Smooth muscle cell (in vitro differentiated cells): ENCODE measurements around the gene TCF19. TPM values are rescaled to one million over a fixed set of nuclear protein-coding genes. Genes with fewer than 3 reads are reported as not detected.
A peak's percentile ranks its signal among the peaks of the same experiment; 100 is the strongest.
"Not testable (repeated sequence)": the region's sequence is repeated elsewhere in the genome, so short reads cannot be mapped to it uniquely, and the experiment has no call there.

Experiments used
- DNase-seq: peaks from one replicate; lab custom pipeline; 2025; ENCODE audit not compliant: unreplicated experiment; lab: John Stamatoyannopoulos, UW
- H2AFZ ChIP-seq: fragments of 200-600 bp; sonication (generic); 2 replicates; pipeline ENCODE4 v1.6.0; 2016; ENCODE audit warnings: antibody characterized with exemption, low read depth, mild to moderate bottlenecking
- H3F3A ChIP-seq: fragments of 200-600 bp; sonication (generic); 2 replicates; pipeline ENCODE4 v1.6.0; 2017; ENCODE audit warnings: antibody characterized with exemption, low read depth
- H3K27ac ChIP-seq: fragments of 200-600 bp; sonication (generic); 2 replicates; pipeline ENCODE4 v1.5.1; 2016; ENCODE audit warnings: low read depth, mild to moderate bottlenecking
- H3K27me3 ChIP-seq: fragments of 200-600 bp; sonication (generic); 2 replicates; pipeline ENCODE4 v1.6.1; 2016; ENCODE audit warnings: low read depth, mild to moderate bottlenecking
- H3K36me3 ChIP-seq: fragments of 200-600 bp; sonication (generic); 2 replicates; pipeline ENCODE4 v1.5.1; 2016; ENCODE audit warnings: low read depth
- H3K4me1 ChIP-seq: fragments of 200-600 bp; sonication (generic); 2 replicates; pipeline ENCODE4 v1.5.1; 2016; ENCODE audit warnings: low read depth
- H3K4me2 ChIP-seq: fragments of 200-600 bp; sonication (generic); 2 replicates; pipeline ENCODE4 v1.6.0; 2016; ENCODE audit warnings: mild to moderate bottlenecking
- H3K4me3 ChIP-seq: fragments of 200-600 bp; sonication (generic); 2 replicates; pipeline ENCODE4 v1.5.1; 2016; ENCODE audit warnings: mild to moderate bottlenecking
- H3K79me2 ChIP-seq: fragments of 200-600 bp; sonication (generic); 2 replicates; pipeline ENCODE4 v1.6.0; 2016; ENCODE audit warnings: low read depth, mild to moderate bottlenecking
- H3K9ac ChIP-seq: fragments of 200-600 bp; sonication (generic); 2 replicates; pipeline ENCODE4 v1.6.0; 2016; ENCODE audit warnings: low read depth
- H3K9me3 ChIP-seq: fragments of 200-600 bp; sonication (generic); replicated peaks from 2 replicates; pipeline ENCODE4 v1.5.1; 2016; ENCODE audit warnings: low read depth
- H4K20me1 ChIP-seq: fragments of 200-600 bp; sonication (generic); 2 replicates; pipeline ENCODE4 v1.6.0; 2016; ENCODE audit warnings: low read depth
- WGBS: methylation state at CpG from one replicate; pipeline ENCODE4 v1.1.7; 2016; ENCODE audit warnings: low lambda C conversion rate; 5-methylcytosine and 5-hydroxymethylcytosine counted together
- polyA plus RNA-seq: library from polyadenylated mRNA; unstranded; fragments of >200 nt; fragmentation: Nextera tagmentation; extraction: Ambion mirVana; gene quantifications from 2 replicates; pipeline ENCODE4 v1.2.1, GENCODE V29; 2016
- total RNA-seq: library from RNA; depleted of rRNA; stranded (reverse); fragments of >200 nt; gene quantifications from 2 replicates; pipeline ENCODE4 v1.2.3, GENCODE V29; 2014
- TF ChIP-seq, protein P1 (sequence below): fragments of 200-600 bp; sonication (generic); IDR thresholded peaks from 2 replicates; pipeline ENCODE4 v1.5.1; 2017; ENCODE audit warnings: borderline replicate concordance, mild to moderate bottlenecking, antibody characterized with exemption; ENCODE audit not compliant: insufficient read depth, poor library complexity, severe bottlenecking

The TCF19 gene
- total and polyA plus RNA-seq, 2 experiments from 2014 or later, result 7.8 to 10.5 TPM

DNA sequence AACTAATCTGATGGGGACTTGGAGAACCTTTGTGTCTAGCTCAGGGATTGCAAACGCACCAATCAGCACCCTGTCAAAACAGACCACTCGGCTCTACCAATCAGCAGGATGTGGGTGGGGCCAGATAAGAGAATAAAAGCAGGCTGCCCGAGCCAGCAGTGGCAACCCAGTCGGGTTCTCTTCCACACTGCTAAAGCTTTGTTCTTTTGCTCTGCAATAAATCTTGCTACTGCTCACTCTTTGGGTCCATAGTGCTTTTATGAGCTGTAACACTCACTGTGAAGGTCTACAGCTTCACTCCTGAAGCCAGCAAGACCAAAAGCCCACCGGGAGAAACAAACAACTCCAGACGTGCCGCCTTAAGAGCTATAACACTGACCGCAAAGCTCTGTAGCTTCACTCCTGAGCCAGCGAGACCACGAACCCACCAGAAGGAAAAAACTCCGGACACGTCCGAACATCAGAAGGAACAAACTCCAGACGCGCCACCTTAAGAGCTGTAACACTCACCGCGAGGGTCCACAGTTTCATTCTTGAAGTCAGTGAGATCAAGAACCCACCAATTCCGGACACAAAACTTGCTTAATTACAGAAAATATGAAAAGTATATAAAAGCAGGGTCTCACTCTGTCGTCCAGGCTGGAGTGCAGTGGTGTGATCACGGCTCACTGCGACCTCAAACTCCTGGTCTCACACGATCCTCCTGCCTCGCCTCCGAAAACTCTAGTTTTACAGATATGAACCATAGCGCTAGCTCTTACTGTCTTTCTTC is 38.0 kb downstream of the TCF19 start:
- not testable (repeated sequence) for H3K9me3 ChIP-seq, H3K79me2 ChIP-seq, H4K20me1 ChIP-seq, H3K27me3 ChIP-seq, H3K27ac ChIP-seq, DNase-seq, H3K36me3 ChIP-seq, H3K9ac ChIP-seq, H3F3A ChIP-seq, H2AFZ ChIP-seq, H3K4me1 ChIP-seq
- Histone ChIP-seq H3K4me3 (peak overlapping the region; percentile 74), H3K4me2 (peak overlapping the region; percentile 94)
- WGBS, result 80% methylated on average over 25 of the region's 25 CpGs

DNA sequence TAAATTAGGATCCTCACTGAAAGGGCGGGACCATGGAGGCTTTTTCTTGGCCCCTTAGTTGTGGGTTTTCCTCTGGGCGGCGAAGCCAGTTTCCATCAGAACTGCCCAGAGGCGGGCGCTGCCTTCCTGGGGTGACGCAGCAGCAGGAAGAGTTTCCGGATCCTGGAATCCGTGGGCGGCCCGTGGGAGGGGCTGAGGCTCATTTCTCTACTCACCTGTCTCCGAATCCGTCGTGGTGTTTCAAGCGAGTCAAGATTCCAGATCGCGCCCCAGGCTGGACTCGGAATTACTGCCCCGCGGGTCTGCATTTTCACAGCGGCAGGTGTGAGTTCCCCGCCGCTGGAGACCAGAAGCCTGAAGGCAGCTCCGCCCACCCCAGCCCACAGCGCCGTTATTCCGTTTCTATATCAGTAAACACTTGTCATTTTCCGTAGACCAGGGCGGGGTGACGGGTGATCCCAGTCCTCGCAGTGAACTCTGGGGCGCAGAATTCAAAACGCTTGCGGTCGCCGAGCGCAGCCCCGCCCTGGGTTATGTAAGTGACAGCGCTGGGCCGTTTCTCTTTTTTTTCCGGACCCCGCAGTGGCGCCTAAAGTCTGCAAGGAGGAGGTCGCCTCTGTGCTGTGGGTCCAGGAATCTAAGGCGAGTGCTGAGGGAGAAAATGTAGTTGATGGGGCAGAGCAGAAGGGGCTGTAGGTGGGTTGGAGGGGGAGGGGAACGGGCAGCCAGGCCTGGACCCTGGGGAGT is 39.3 kb downstream of the TCF19 start:
- Histone ChIP-seq H3K27ac (peak overlapping the region; percentile 77), H3K4me2 (peak overlapping the region; percentile 94), H3K9ac (peak overlapping the region; percentile 82), H3K4me3 (peak overlapping the region; percentile 74), H3K4me1 (peaks cover 1% of the 10 kb centered on the region), H3K27me3 (no peaks in the 10 kb centered on the region), H4K20me1 (no peaks in the 10 kb centered on the region), H3K36me3 (no peaks in the 10 kb centered on the region), H3F3A (no peaks in the 10 kb centered on the region), H3K9me3 (no peaks in the 10 kb centered on the region), H2AFZ (peak overlapping the region; percentile 93), H3K79me2 (no peaks in the 10 kb centered on the region)
- peak; percentile 63 for DNase-seq
- TF ChIP-seq, protein P1, sequence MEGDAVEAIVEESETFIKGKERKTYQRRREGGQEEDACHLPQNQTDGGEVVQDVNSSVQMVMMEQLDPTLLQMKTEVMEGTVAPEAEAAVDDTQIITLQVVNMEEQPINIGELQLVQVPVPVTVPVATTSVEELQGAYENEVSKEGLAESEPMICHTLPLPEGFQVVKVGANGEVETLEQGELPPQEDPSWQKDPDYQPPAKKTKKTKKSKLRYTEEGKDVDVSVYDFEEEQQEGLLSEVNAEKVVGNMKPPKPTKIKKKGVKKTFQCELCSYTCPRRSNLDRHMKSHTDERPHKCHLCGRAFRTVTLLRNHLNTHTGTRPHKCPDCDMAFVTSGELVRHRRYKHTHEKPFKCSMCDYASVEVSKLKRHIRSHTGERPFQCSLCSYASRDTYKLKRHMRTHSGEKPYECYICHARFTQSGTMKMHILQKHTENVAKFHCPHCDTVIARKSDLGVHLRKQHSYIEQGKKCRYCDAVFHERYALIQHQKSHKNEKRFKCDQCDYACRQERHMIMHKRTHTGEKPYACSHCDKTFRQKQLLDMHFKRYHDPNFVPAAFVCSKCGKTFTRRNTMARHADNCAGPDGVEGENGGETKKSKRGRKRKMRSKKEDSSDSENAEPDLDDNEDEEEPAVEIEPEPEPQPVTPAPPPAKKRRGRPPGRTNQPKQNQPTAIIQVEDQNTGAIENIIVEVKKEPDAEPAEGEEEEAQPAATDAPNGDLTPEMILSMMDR, result no peak
- WGBS, result 2% methylated on average over 44 of the region's 45 CpGs

DNA sequence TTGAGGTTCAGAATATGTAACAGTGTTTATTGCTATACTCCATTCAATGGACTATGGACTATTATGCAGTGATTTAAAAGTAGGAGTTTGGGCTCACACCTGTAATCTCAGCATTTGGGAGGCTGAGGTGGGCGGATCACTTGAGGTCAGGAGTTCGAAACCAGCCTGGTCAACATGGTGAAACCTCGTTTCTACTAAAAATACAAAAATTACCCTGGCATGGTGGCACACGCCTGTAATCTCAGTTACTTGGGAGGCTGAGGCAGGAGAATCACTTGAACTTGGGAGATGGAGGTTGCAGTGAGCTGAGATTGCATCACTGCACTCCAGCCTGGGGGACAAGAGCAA is 40.7 kb downstream of the TCF19 start:
- peaks cover 12% of the 10 kb centered on the region for H3K4me1 ChIP-seq
- not testable (repeated sequence) for H3K9ac ChIP-seq, H3K27ac ChIP-seq, H3K79me2 ChIP-seq, H3K9me3 ChIP-seq, DNase-seq, H3K4me2 ChIP-seq, H3F3A ChIP-seq, H4K20me1 ChIP-seq, H3K36me3 ChIP-seq, H3K27me3 ChIP-seq, H3K4me3 ChIP-seq, H2AFZ ChIP-seq
- WGBS, result 95% methylated on average over 4 of the region's 4 CpGs

DNA sequence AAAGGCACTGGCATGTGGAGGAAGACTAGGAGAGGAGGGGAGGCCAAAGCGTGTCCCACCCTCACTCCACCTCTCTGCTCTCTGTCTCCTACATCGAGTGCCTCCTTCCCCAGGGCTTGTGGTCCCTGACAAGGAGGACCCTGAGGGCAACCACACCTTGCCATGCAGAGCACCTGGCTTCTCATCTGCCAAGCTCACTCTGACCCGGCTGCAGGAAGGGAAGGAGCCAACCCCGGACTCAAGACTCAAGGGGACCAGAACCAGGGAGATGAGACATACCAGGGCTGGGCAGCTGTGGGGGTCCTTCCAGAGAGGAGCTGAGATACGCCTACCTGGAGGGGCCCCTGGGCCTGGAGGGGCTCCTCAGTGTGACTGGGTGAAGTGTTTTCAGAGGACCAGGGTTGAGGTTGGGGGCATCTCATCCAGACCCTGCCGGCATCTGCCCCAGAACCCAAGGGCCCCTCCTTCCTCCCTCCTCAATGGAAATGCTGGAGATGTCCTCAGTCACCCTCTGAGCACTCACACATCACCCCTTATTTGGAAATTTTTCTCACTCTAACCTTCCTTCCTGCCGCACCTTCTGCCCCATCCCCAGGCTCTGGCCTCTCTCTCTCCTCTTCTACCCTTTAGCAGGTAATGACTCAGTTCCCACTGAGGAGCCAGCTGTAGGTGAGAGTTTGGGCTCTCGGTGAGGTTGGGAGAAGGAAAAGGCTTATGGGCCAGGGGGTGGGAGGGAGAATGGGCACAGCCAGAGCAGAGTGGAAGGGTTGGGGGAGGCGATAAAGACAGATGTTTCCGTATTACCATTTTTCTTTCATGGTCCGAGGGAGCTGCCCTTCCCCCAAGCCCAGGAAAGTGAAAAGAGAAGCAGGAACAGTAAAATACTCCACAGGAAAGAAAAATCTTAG is 44.1 kb downstream of the TCF19 start:
- WGBS, result 60% methylated on average over 11 of the region's 11 CpGs
- Histone ChIP-seq H3K4me2 (peak overlapping the region; percentile 81), H3K4me1 (peaks cover 12% of the 10 kb centered on the region), H3F3A (peaks cover 9% of the 10 kb centered on the region), H3K27ac (peak overlapping the region; percentile 88), H4K20me1 (no peaks in the 10 kb centered on the region), H3K79me2 (no peaks in the 10 kb centered on the region), H3K9ac (no peak overlapping the region), H3K9me3 (no peaks in the 10 kb centered on the region), H3K36me3 (no peaks in the 10 kb centered on the region), H3K27me3 (no peaks in the 10 kb centered on the region), H2AFZ (no peak overlapping the region), H3K4me3 (no peak overlapping the region)
- TF ChIP-seq, protein P1, result no peak
- no peak for DNase-seq
